K562 (cell line): ENCODE data around the gene KARS1. TPM values are rescaled to one million over a fixed set of nuclear protein-coding genes. Genes with fewer than 3 reads are reported as not detected.
A peak's percentile ranks its signal among the peaks of the same experiment; 100 is the strongest.

Experiments
- CAMTA2 ChIP-seq: fragments of 250-450 bp; sonication (Bioruptor Pico); conservative IDR thresholded peaks from 2 replicates; pipeline ENCODE4 v1.5.1; 2022
- CBFA2T3 ChIP-seq: fragments of 450-650 bp; IDR thresholded peaks from 2 replicates; pipeline ENCODE4 v1.6.1; 2017
- CBX8 ChIP-seq: fragments of 200-600 bp; sonication (generic); IDR thresholded peaks from 2 replicates; pipeline ENCODE4 v1.6.1; 2012; ENCODE audit warnings: borderline replicate concordance, mixed run types, low read depth, mild to moderate bottlenecking, moderate library complexity, mixed read lengths, low read length, control low read depth, inconsistent platforms; ENCODE audit not compliant: poor library complexity, severe bottlenecking; ENCODE audit errors: extremely low read depth
- CHCHD3 ChIP-seq: fragments of 250-450 bp; sonication (Bioruptor Pico); IDR thresholded peaks from 2 replicates; pipeline ENCODE4 v2.1.2; 2022; ENCODE audit warnings: mild to moderate bottlenecking
- EP400 ChIP-seq: fragments of 450-650 bp; IDR thresholded peaks from 2 replicates; pipeline ENCODE4 v1.6.1; 2017; ENCODE audit warnings: antibody characterized with exemption, mild to moderate bottlenecking, moderate library complexity
- ETV5 ChIP-seq: sonication (generic); formaldehyde crosslinking; IDR thresholded peaks from 2 replicates; pipeline ENCODE4 v1.4.0; 2020; ENCODE audit warnings: low read depth, mild to moderate bottlenecking, missing genetic modification reagents
- FOXA3 ChIP-seq, 2 experiments: fragments of 450-650 bp in 1 of 2; sonication (generic) in 1 of 2; formaldehyde crosslinking; IDR thresholded peaks in 1 of 2; conservative IDR thresholded peaks in 1 of 2; 2 replicates each; pipeline versions ENCODE4 v1.4.0 to v1.8.0; 2020 to 2022; ENCODE audit warnings: mild to moderate bottlenecking in 2 of 2, missing genetic modification reagents in 1 of 2
- MECOM ChIP-seq: fragments of 250-450 bp; sonication (Bioruptor Pico); IDR thresholded peaks from 2 replicates; pipeline ENCODE4 v1.8.0; 2022; ENCODE audit warnings: inconsistent platforms
- NBN ChIP-seq: fragments of 450-650 bp; IDR thresholded peaks from 2 replicates; pipeline ENCODE4 v1.6.1; 2016; ENCODE audit warnings: low read depth, mild to moderate bottlenecking
- NFIX ChIP-seq: fragments of 250-450 bp; sonication (Bioruptor Pico); IDR thresholded peaks from 2 replicates; pipeline ENCODE4 v1.4.0; 2020; ENCODE audit warnings: low read depth, mild to moderate bottlenecking, moderate library complexity
- PCBP1 ChIP-seq: fragments of 200-400 bp; formaldehyde crosslinking; IDR thresholded peaks from 2 replicates; pipeline ENCODE4 v1.6.1; 2018; ENCODE audit warnings: mild to moderate bottlenecking, low read depth, low read length; ENCODE audit not compliant: poor library complexity, severe bottlenecking
- PRPF4 ChIP-seq: fragments of 200-400 bp; formaldehyde crosslinking; IDR thresholded peaks from one replicate; pipeline ENCODE4 v1.6.1; 2017; ENCODE audit warnings: low read length, low read depth, mild to moderate bottlenecking; ENCODE audit not compliant: insufficient read depth, poor library complexity, severe bottlenecking
- SIX5 ChIP-seq, 2 experiments: IDR thresholded peaks; 2 replicates each; pipeline ENCODE4 v1.6.1; 2011; ENCODE audit warnings: low read length in 2 of 2, borderline replicate concordance in 1 of 2, low read depth in 1 of 2, mild to moderate bottlenecking in 1 of 2, moderate library complexity in 1 of 2; ENCODE audit not compliant: insufficient read depth in 1 of 2
- SMARCA4 ChIP-seq: fragments of 450-650 bp; IDR thresholded peaks from 2 replicates; pipeline ENCODE4 v1.6.1; 2016
- SPI1 ChIP-seq: IDR thresholded peaks from 2 replicates; pipeline ENCODE4 v1.6.1; 2011; ENCODE audit warnings: low read depth, low read length, control low read depth, borderline replicate concordance
- TAF9B ChIP-seq: fragments of 450-650 bp; IDR thresholded peaks from 2 replicates; pipeline ENCODE4 v1.6.1; 2018; ENCODE audit warnings: mild to moderate bottlenecking; ENCODE audit not compliant: partially characterized antibody
- U2AF1 ChIP-seq: fragments of 200-400 bp; formaldehyde crosslinking; optimal IDR thresholded peaks from 2 replicates; pipeline ENCODE3; 2017; ENCODE audit warnings: mild to moderate bottlenecking, low read depth, low read length, moderate library complexity
- ZC3H4 ChIP-seq: sonication (generic); formaldehyde crosslinking; IDR thresholded peaks from 2 replicates; pipeline ENCODE4 v1.9.0; 2021; ENCODE audit warnings: missing genetic modification reagents, borderline replicate concordance
- ZNF212 ChIP-seq: fragments of 450-650 bp; formaldehyde crosslinking; IDR thresholded peaks from 2 replicates; pipeline ENCODE4 v1.4.0; 2020; ENCODE audit warnings: mild to moderate bottlenecking
- ZNF41 ChIP-seq: fragments of 250-450 bp; sonication (Bioruptor Pico); conservative IDR thresholded peaks from 2 replicates; pipeline ENCODE4 v1.4.0; 2020; ENCODE audit warnings: mild to moderate bottlenecking
- ZNF778 ChIP-seq: fragments of 450-650 bp; formaldehyde crosslinking; IDR thresholded peaks from 2 replicates; pipeline ENCODE4 v1.4.0; 2020; ENCODE audit warnings: mild to moderate bottlenecking, moderate library complexity
- polyA plus RNA-seq, 8 experiments: library from polyadenylated mRNA; depleted of rRNA in 4 of 8; stranded (reverse) in 5 of 8; unstranded in 3 of 8; fragments of >200 nt; fragmentation: Nextera tagmentation in 2 of 8; fragmentation: Illumina TruSeq in 1 of 8; extraction: Ambion mirVana in 2 of 8; extraction: Trizol in 1 of 8; gene quantifications; 2 replicates each; pipeline versions ENCODE4 v1.2.1 to v1.2.3, GENCODE V29; 2011 to 2014; ENCODE audit warnings: inconsistent platforms in 1 of 8, missing spikeins in 1 of 8
- total RNA-seq, 7 experiments: library from RNA; depleted of rRNA in 6 of 7; stranded (reverse); fragments of >200 nt in 6 of 7; fragmentation: Illumina TruSeq in 2 of 7; extraction: Trizol in 2 of 7; gene quantifications; 2 replicates each; pipeline versions ENCODE4 v1.2.1 to v1.2.3, GENCODE V29; 2011 to 2021; ENCODE audit warnings: low replicate concordance in 1 of 7
- TF ChIP-seq, protein P1 (sequence below): fragments of 450-650 bp; formaldehyde crosslinking; IDR thresholded peaks from 2 replicates; pipeline ENCODE4 v1.4.0; 2022; ENCODE audit warnings: missing genetic modification characterization
- TF ChIP-seq, protein P2 (sequence below), 2 experiments: fragments of 450-650 bp; conservative IDR thresholded peaks; 2 replicates each; pipeline ENCODE4 v1.6.1; 2017; ENCODE audit warnings: mild to moderate bottlenecking in 2 of 2, moderate library complexity in 2 of 2

KARS1 gene
- total and polyA plus RNA-seq, 9 of the 15 experiments (the other 6 are each of a cell fraction or from before 2014, with no cell fraction given), result 223 to 386 (median 304) TPM

DNA sequence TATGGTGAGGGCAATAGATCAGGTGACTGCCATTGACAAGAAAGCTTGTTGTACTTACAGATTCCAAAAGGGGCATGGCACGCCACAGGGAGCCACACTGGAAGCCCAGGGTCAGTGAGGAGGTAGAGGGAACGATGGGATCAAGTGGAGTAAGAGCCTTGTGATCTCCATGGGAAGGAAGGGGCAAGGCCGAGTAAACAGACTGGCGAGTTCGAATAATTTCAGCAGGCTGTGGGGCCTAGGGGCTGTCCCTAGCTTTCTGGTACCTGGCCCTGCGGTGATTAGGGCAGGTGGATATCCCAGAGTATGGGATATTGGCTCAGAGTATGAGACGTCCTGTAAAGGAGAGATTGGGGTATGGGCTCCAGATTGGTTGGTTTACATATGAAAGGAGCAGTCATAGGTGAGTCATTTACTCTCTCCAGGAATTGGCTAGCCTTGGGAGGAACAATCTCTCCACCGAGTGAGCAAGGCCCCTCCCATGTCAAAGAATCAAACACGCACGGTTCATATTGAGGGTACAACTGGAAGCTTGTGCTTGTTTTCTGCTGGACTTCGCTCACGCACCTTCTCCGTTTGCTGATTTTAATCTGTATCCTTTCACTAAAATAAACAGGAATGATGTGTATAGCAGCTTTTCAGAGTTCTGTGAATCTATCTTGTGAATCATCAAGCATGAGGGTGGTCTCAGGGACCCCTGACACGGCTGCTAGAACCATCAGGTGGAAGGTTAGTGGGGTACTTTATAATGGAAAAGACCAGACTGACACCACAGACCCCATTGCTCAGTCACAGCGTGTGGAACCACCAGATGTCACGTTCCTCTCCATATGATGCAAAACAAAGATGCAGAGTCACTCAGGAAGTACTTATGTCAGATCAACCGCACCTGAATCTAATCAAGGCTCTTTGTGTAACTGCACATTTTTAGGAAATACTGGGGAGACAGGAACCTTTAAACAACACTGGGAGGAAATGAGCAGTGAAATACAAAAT lies 53.3 kb downstream of the KARS1 start (continued):
- TF ChIP-seq EP400, result peak; percentile 81
- TF ChIP-seq PRPF4, result no peak
- TF ChIP-seq ZC3H4 (CRISPR knock-in tag), result no peak
- TF ChIP-seq CBFA2T3, result peak; percentile 53
- TF ChIP-seq PCBP1, result no peak
- TF ChIP-seq ZNF212 (CRISPR knock-in tag), result no peak
- TF ChIP-seq MECOM (CRISPR knock-in tag), result peak; percentile 63; the same call in 1 of the 2 replicates
- TF ChIP-seq CHCHD3 (CRISPR knock-in tag), result no peak
- peak; percentile 82 for TF ChIP-seq TAF9B
- TF ChIP-seq, protein P1, sequence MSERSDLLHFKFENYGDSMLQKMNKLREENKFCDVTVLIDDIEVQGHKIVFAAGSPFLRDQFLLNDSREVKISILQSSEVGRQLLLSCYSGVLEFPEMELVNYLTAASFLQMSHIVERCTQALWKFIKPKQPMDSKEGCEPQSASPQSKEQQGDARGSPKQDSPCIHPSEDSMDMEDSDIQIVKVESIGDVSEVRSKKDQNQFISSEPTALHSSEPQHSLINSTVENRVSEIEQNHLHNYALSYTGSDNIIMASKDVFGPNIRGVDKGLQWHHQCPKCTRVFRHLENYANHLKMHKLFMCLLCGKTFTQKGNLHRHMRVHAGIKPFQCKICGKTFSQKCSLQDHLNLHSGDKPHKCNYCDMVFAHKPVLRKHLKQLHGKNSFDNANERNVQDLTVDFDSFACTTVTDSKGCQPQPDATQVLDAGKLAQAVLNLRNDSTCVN (CRISPR knock-in tag), result no peak
- TF ChIP-seq NBN, result no peak
- no peak for TF ChIP-seq ZNF778 (CRISPR knock-in tag)
- TF ChIP-seq, protein P2, sequence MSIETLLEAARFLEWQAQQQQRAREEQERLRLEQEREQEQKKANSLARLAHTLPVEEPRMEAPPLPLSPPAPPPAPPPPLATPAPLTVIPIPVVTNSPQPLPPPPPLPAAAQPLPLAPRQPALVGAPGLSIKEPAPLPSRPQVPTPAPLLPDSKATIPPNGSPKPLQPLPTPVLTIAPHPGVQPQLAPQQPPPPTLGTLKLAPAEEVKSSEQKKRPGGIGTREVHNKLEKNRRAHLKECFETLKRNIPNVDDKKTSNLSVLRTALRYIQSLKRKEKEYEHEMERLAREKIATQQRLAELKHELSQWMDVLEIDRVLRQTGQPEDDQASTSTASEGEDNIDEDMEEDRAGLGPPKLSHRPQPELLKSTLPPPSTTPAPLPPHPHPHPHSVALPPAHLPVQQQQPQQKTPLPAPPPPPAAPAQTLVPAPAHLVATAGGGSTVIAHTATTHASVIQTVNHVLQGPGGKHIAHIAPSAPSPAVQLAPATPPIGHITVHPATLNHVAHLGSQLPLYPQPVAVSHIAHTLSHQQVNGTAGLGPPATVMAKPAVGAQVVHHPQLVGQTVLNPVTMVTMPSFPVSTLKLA (conservative IDR thresholded peaks at IDR 0.05), result peak; percentile 45 to 72
- TF ChIP-seq U2AF1, result no peak
- no peak for TF ChIP-seq SIX5 (IDR thresholded peaks at IDR 0.05; ENCODE audit: borderline replicate concordance in 1 of 2, insufficient read depth in 1 of 2, low read depth in 1 of 2, low read length in 2 of 2)
- TF ChIP-seq CAMTA2 (CRISPR knock-in tag), result no peak
- TF ChIP-seq NFIX (CRISPR knock-in tag), result no peak
- TF ChIP-seq CBX8, result no peak
- TF ChIP-seq SPI1, result no peak
- TF ChIP-seq SMARCA4, result peak; percentile 56
- peak; percentile 66; the same call in 1 of the 2 replicates for TF ChIP-seq ETV5 (CRISPR knock-in tag)
- no peak for TF ChIP-seq FOXA3 (CRISPR knock-in tag; conservative IDR thresholded peaks at IDR 0.05 in 1 of 2, IDR thresholded peaks at IDR 0.05 in 1 of 2)
- 0 out of 2 replicates have a peak, but pooled peaks have one; percentile 65 for TF ChIP-seq ZNF41
